Measurements from ENCODE around the gene MPL. TPM values are rescaled to one million over a fixed set of nuclear protein-coding genes. Genes with fewer than 3 reads are reported as not detected.

The MPL gene
- total RNA-seq, 6 donors from 2014 or later, result 0.24 to 6.3 (median 0.74) TPM

GRCh38 chr1:43351421-43352350 lies 14.1 kb downstream of the MPL start:
- no peak overlapping the region for H3K4me3 ChIP-seq
- WGBS, 2 donors, result 92% methylated on average over 10 of the region's 10 CpGs
- peaks cover 3 to 19% (median 7%) of the 10 kb centered on the region in 4 donors for H3K4me1 ChIP-seq
- H3K27ac ChIP-seq, result no peak overlapping the region
- no peaks in the 10 kb centered on the region for H3K9me3 ChIP-seq
- no peaks in the 10 kb centered on the region for H3K27me3 ChIP-seq
- TF ChIP-seq EP300 (IDR thresholded peaks at IDR 0.05), result no peak
- TF ChIP-seq POLR2A (IDR thresholded peaks at IDR 0.05), result no peak
- TF ChIP-seq POLR2AphosphoS5 (IDR thresholded peaks at IDR 0.05), result no peak
- no peak for TF ChIP-seq CTCF (IDR thresholded peaks at IDR 0.05)
- no peak for ATAC-seq (ENCODE audit: low FRiP score in 2 of 2)
- DNase-seq, result no peak
- no peaks in the 10 kb centered on the region for H3K36me3 ChIP-seq

GRCh38 chr1:43352351-43352705 lies 14.7 kb downstream of the MPL start:
- WGBS, 2 donors, result 100% methylated on average over 2 of the region's 2 CpGs
- no peak for TF ChIP-seq EP300 (IDR thresholded peaks at IDR 0.05)
- no peak for TF ChIP-seq POLR2A (IDR thresholded peaks at IDR 0.05)
- TF ChIP-seq POLR2AphosphoS5 (IDR thresholded peaks at IDR 0.05), result no peak
- no peak for TF ChIP-seq CTCF (IDR thresholded peaks at IDR 0.05)
- no peak for DNase-seq
- no peaks in the 10 kb centered on the region for H3K36me3 ChIP-seq
- ATAC-seq (ENCODE audit: low FRiP score in 2 of 2), result no peak
- no peaks in the 10 kb centered on the region for H3K27me3 ChIP-seq
- no peak overlapping the region for H3K27ac ChIP-seq
- no peaks in the 10 kb centered on the region for H3K9me3 ChIP-seq
- no peak overlapping the region for H3K4me3 ChIP-seq
- H3K4me1 ChIP-seq, result peaks cover 3 to 20% (median 7%) of the 10 kb centered on the region in 4 donors

GRCh38 chr1:43352881-43353280 lies 15.3 kb downstream of the MPL start:
- H3K4me3 ChIP-seq, result no peak overlapping the region
- no peak for ATAC-seq (ENCODE audit: low FRiP score in 2 of 2)
- H3K4me1 ChIP-seq, result peaks cover 8 to 25% (median 12%) of the 10 kb centered on the region in 4 donors
- no peak for DNase-seq
- H3K27ac ChIP-seq, result no peak overlapping the region
- no peaks in the 10 kb centered on the region for H3K36me3 ChIP-seq
- H3K9me3 ChIP-seq, result no peaks in the 10 kb centered on the region
- WGBS, 2 donors, result 40 to 57% methylated on average over 3 of the region's 3 CpGs
- TF ChIP-seq CTCF (IDR thresholded peaks at IDR 0.05), result no peak
- no peak for TF ChIP-seq EP300 (IDR thresholded peaks at IDR 0.05)
- TF ChIP-seq POLR2AphosphoS5 (IDR thresholded peaks at IDR 0.05), result no peak
- no peak for TF ChIP-seq POLR2A (IDR thresholded peaks at IDR 0.05)
- H3K27me3 ChIP-seq, result no peaks in the 10 kb centered on the region

GRCh38 chr1:43354471-43354870 lies 16.9 kb downstream of the MPL start:
- WGBS, 2 donors, result 80 to 88% methylated on average over 2 of the region's 2 CpGs
- Histone ChIP-seq H3K27ac (no peak overlapping the region), H3K4me3 (no peak overlapping the region), H3K36me3 (no peaks in the 10 kb centered on the region), H3K27me3 (no peaks in the 10 kb centered on the region), H3K9me3 (no peaks in the 10 kb centered on the region), H3K4me1 (peaks cover 14 to 20% (median 18%) of the 10 kb centered on the region in 4 donors)
- DNase-seq (no peak), ATAC-seq (ENCODE audit: low FRiP score in 2 of 2) (no peak)
- no peak for TF ChIP-seq POLR2A (IDR thresholded peaks at IDR 0.05)
- TF ChIP-seq CTCF (IDR thresholded peaks at IDR 0.05), result no peak
- no peak for TF ChIP-seq EP300 (IDR thresholded peaks at IDR 0.05)
- no peak for TF ChIP-seq POLR2AphosphoS5 (IDR thresholded peaks at IDR 0.05)

All from upper lobe of left lung (tissue), 6 donors.